ENCODE data around the gene TTC31.
"Not testable (repeated sequence)": the region's sequence is repeated elsewhere in the genome, so short reads cannot be mapped to it uniquely, and the experiment has no call there.

DNA sequence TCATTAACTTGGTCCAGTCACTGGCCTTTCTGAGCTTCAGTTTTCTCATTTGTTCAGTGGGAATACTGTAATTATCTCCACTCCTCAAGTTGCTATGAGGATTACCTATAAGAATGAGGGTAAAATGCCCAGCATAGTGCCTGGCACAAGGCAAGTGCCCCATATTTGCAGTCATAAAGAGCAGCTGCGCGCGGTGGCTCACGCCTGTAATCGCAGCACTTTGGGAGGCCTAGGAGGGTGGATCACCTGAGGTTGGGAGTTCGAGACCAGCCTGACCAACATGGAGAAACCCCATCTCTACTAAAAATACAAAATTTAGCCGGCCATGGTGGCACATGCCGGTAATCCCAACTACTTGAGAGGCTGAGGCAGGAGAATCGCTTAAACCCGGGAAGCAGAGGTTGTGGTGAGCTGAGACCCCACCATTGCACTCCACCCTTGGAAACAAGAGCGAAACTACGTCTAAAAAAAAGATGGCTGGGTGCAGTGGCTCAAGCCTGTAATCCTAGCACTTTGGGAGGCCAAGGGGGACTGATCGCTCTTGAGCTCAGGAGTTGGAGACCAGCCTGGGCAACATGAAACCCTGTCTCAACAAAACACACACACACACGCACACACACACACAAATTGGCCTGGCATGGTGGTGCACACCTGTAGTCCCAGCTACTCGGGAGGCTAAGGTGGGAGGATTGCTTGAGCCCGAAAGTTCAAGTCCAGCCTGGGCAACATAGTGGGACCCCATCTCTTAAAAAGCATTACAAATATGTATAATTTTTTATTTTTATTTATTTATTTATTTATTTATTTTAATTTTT, 40.2 kb upstream of the TTC31 start:
- not testable (repeated sequence) for TF ChIP-seq EZH2 (IDR thresholded peaks at IDR 0.05; ENCODE audit: borderline replicate concordance, low read length)
- TF ChIP-seq, protein P1, sequence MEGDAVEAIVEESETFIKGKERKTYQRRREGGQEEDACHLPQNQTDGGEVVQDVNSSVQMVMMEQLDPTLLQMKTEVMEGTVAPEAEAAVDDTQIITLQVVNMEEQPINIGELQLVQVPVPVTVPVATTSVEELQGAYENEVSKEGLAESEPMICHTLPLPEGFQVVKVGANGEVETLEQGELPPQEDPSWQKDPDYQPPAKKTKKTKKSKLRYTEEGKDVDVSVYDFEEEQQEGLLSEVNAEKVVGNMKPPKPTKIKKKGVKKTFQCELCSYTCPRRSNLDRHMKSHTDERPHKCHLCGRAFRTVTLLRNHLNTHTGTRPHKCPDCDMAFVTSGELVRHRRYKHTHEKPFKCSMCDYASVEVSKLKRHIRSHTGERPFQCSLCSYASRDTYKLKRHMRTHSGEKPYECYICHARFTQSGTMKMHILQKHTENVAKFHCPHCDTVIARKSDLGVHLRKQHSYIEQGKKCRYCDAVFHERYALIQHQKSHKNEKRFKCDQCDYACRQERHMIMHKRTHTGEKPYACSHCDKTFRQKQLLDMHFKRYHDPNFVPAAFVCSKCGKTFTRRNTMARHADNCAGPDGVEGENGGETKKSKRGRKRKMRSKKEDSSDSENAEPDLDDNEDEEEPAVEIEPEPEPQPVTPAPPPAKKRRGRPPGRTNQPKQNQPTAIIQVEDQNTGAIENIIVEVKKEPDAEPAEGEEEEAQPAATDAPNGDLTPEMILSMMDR (conservative IDR thresholded peaks at IDR 0.05 in 1 of 2, IDR thresholded peaks at IDR 0.05 in 1 of 2; ENCODE audit: extremely low read depth in 1 of 2, insufficient read depth in 1 of 2, low read depth in 1 of 2, low read length in 2 of 2) = not testable (repeated sequence)
